CD1c-positive myeloid dendritic cell (primary cell): ENCODE data around the gene ADAMTSL1.

ENCODE experiments used
- DNase-seq: peaks from one replicate; pipeline ENCODE4 v3.0.0-alpha.2; 2016; ENCODE audit errors: extremely low spot score

ADAMTSL1 gene

DNA sequence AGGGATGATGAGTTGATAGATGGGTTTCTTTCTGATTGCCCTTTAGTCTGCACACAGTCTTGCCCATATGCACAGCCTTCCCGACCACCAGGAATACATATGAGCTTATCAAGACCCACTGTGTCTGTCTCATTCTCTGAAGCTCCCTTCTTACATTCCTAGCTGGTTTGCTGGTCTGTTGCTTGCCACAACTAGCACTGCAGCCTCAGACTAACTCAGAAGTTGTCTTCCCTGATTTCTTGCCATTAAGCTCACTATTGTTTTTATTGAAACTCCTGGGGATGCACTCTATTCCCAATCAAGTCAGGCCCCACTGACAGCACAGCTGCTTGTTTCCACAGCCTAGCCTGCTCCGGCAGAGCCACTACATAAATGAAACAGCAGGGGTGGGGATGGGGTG lies 461.6 kb downstream of the ADAMTSL1 start:
- DNase-seq = no peak

DNA sequence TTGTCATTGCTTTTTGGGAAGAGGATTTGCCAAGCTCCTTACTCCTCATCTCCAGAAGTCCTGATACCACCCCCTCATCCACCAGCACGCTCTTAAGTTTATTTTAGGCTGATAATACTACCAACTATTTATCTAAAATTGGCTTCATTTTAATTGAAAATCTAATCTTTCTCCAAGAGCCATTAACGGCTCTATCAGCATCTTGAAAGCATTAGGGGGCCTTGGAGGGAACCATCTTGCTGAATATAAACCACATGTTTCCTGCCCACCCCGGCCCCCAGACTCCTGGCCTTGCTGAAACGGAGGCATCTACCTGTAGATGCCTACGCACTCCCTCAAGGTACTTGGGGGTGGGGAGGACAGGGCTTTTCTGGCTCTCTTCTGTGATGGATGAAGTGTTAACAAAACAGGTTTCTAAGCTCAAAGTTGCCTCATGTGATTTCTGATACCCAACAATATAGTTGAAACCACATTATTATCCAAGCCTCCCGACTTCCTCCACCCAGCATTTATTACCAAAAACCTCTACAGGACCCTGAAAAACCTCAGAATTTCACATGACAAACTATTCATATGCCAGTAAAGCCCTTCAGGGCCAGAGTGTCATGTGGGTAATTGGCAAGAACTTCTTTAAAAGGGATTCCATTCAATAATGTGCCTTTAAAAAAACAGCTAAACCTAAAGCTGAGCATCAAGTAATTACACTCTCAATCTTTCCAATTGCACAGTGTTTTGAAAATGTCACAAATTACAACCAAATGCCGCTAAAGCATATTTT lies 462.3 kb downstream of the ADAMTSL1 start:
- no peak for DNase-seq

DNA sequence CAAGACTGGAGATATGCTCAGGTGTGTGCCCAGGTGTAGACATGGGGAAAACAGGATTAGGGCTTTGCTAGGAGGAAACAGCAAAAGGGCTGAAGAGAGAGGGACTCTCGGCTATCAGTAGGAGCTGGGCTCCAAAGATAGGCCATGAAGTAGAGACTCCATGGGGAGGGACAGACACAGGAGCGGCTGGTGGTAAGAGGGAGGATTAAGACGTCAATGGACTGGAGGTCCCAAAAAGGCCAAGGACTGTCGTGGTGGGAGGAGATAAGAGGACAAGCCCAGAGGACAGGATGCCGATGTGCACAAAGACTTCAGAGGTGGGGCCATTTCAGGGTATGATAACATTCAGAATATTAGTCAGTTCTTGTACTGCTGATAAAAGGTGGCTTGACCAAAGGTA lies 466.0 kb downstream of the ADAMTSL1 start:
- DNase-seq = no peak

DNA sequence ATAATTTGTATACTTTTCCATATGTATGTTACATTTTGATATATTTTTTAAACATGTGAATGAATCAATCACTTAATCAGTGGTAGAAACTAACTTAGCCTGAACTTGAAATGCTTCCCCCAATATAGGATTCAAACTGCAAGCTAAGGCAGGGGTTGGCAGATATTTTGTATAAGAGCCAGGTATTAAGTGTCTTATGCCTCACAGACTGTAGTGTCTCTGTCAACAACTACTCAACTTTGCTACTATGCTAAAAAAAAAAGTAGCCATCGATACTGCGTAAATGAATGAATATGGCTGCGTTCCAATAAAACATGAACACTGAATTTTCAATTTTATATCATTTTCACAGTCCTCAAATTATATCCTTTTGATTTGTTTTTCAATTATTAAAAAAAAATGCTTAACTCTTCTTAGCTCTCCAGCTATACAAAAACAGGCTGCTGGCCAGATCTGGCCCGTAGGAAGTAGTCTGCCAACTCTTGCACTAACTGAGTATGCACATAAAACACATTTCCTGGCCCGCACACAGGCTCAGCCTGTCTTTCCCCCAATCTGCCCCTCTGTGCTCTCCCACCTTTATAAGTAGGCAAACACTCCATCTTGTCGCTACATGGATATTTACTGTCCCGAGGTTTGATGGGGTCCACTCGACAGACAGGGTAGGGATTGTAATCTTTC lies 467.2 kb downstream of the ADAMTSL1 start:
- DNase-seq = no peak

DNA sequence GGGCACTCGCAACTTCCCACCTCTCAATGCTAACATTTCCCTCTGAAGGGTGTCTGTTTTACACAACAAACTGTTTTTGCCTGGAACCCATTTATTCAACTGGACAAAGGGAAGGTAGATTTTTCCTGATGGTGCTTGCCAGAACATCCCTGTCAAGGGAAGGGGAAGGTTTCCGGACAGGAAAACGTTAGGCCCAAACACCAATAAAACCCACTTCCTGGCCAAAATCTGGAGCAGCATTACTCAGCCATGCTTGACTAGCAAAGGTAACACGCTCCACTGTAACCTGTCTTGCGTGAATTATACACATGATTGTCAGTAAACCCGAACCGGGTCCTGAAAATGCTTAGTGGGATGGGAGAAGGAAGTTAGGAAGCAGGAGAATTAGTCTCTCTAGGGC lies 468.8 kb downstream of the ADAMTSL1 start:
- DNase-seq = no peak

DNA sequence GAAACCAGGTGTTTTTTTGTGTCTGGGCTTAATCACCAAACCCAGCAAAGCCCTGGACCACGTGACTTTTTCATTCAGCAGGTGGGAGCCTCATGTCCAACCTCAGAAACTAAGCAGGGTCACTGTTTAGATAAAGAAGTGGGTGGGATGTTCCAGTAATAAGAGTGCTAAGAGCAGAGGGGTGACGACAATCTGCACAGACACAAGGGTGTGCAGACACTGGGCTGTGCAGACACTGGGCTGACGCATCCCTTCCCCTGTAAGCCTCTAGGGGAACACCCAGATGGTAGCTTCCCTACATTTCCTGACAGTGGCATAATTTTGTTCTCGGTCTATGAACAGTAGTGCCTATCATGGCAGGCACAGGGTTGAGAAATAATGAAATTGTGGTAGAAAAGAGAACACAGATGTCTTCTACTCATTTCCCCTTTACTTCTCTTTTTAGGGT lies 474.0 kb downstream of the ADAMTSL1 start:
- DNase-seq = peak; percentile 53

DNA sequence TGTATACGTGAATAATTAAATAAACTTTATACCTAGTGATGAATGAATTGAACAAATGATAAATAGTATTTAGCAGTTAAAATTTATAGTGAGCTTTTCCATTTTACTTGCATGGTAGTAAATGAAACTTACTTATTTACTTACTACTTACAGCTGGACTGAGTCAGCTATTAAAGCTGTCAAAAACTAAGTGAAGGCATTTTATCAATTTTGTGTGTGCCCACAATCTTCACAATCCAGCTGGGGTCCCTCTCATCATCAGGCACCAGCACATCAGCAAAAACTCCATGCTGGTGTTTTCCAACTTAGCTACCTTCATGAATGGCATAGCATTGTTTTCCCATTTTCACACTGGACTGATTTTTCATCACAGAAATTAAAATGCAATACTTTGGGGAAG lies 478.0 kb downstream of the ADAMTSL1 start:
- no peak for DNase-seq

DNA sequence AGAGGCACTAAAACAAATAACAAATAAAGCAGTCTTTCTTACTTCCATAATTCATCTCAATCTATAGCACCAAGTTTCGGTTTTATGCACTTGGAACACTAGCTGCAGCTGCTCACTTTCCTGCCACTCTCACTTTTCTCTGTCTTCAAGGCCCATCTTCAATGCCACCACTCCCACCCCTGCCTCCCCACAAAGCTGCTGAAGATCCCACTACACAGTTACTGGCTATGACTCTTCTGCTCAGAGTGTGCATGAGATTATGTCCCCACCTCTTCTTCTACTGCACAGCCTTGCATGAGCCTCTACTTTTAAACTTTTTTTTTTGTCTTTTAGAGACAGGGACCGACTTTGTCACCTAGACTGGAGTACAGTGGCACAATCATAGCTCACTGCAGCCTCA lies 481.7 kb downstream of the ADAMTSL1 start:
- no peak for DNase-seq
